ENCODE results near the gene C1QTNF8.

- no peak for TF ChIP-seq EZH2 (IDR thresholded peaks at IDR 0.05; ENCODE audit: insufficient read depth, poor library complexity, severe bottlenecking)
- TF ChIP-seq EZH2phosphoT487 (IDR thresholded peaks at IDR 0.05; ENCODE audit: insufficient read depth, low read depth): no peak
Measured at GRCh38 chr16:1084971-1085370, 11.1 kb downstream of the C1QTNF8 start.

Data from GM23248 (cell line).